Activated naive CD4-positive, alpha-beta T cell treated with anti-CD3 and anti-CD28 coated beads for 36 hours (primary cell): ENCODE measurements around the gene GALNT13. TPM values are rescaled to one million over a fixed set of nuclear protein-coding genes. Genes with fewer than 3 reads are reported as not detected.

Experiments used
- CTCF ChIA-PET: fragments of 350-600 bp; sonication (Branson Sonifier 250); formaldehyde crosslinking; loops from one replicate; lab custom pipeline; 2021; ENCODE audit warnings: antibody characterized with exemption; lab: Charles Lee
- DNase-seq: peaks from one replicate; pipeline ENCODE4 v3.0.0-alpha.2; 2020
- H3K27ac Mint-ChIP-seq: one replicate; pipeline ENCODE4 v1.8.0; 2021; ENCODE audit warnings: mild to moderate bottlenecking, mixed read lengths
- H3K27me3 Mint-ChIP-seq: one replicate; pipeline ENCODE4 v1.8.0; 2021; ENCODE audit warnings: low read depth, mixed read lengths
- H3K36me3 Mint-ChIP-seq: one replicate; pipeline ENCODE4 v1.8.0; 2021; ENCODE audit warnings: low read depth, mixed read lengths
- H3K4me1 Mint-ChIP-seq: one replicate; pipeline ENCODE4 v1.8.0; 2021; ENCODE audit warnings: low read depth, mixed read lengths
- H3K4me3 Mint-ChIP-seq: one replicate; pipeline ENCODE4 v1.8.0; 2021; ENCODE audit warnings: mild to moderate bottlenecking, moderate library complexity, mixed read lengths
- H3K9me3 Mint-ChIP-seq: one replicate; pipeline ENCODE4 v1.8.0; 2021; ENCODE audit warnings: mixed read lengths
- intact Hi-C: fragments of 100-400 bp; cut with micrococcal nuclease; formaldehyde crosslinking; loops from one replicate; pipeline ENCODE4 v1.15.1; 2023
- total RNA-seq, 2 experiments: library from RNA; stranded (reverse); gene quantifications; one replicate each; pipeline ENCODE4 v1.2.3, GENCODE V29; 2021

Gene GALNT13
- total RNA-seq, 2 experiments from 2014 or later: not detected

DNA sequence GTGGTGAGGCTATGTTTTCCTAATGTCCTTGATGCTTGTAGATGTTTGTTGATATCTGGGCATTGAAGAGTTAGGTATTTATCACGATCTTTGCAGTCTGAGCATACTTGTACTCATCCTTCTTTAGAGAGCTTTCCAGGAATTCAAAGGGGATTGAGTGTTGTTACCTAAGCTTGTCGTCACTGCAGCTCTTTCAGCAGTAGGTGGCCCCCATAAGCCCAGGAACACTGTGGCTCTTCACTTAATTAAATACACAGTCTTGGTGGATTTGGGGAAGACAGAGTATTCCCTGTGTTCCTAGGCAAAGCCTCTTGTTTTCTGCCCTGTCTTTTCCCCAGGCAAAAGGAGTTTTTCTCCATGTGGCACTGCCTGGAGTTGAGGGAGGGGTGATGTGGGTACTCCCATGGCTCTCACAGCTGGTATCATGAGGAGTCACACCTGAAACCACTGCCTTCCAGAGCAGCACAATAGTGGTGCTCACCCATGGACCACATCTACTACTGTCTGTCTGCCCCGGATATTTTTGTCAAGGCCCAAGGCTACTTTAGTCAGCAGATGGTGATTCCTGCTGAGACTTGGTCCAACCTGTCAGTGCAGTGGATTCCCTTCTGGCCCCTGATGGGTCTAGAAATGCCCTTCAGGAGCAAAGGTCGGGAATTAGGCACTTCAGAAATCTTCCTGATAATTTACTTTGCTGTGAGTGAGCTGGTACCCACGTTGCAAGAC lies 95.7 kb downstream of the GALNT13 start:
- H3K4me1 Mint-ChIP-seq: no peaks in the 10 kb centered on the region
- CTCF ChIA-PET: no interaction called here
- intact Hi-C loops: no loop called here
- peaks cover 6% of the 10 kb centered on the region for H3K9me3 Mint-ChIP-seq
- H3K27me3 Mint-ChIP-seq: no peaks in the 10 kb centered on the region
- H3K4me3 Mint-ChIP-seq: no peak overlapping the region
- no peak overlapping the region for H3K27ac Mint-ChIP-seq
- no peaks in the 10 kb centered on the region for H3K36me3 Mint-ChIP-seq
- no peak for DNase-seq

DNA sequence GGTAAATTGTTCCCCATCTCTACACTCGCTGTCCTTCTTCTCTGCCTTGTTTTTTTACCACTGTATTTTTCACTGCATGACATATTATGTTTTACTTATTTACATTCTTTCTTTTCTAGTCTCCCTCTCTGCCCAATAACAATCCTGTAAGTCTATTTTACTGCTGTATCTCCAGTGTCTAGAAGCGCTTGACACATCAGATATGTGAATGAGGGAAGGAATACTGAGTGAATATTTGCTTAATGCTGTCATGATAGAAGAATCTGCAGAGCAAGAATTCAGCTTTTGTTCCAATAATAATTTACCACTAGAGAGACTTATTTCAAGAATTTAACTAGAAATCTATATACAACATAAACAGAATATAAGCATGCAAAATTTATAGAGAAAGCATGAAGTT lies 99.5 kb downstream of the GALNT13 start:
- Mint-ChIP-seq H3K9me3 (peaks cover 7% of the 10 kb centered on the region), H3K4me3 (no peak overlapping the region), H3K36me3 (no peaks in the 10 kb centered on the region), H3K27ac (no peak overlapping the region), H3K4me1 (no peaks in the 10 kb centered on the region), H3K27me3 (no peaks in the 10 kb centered on the region)
- CTCF ChIA-PET: no interaction called here
- intact Hi-C loops: no loop called here
- no peak for DNase-seq

DNA sequence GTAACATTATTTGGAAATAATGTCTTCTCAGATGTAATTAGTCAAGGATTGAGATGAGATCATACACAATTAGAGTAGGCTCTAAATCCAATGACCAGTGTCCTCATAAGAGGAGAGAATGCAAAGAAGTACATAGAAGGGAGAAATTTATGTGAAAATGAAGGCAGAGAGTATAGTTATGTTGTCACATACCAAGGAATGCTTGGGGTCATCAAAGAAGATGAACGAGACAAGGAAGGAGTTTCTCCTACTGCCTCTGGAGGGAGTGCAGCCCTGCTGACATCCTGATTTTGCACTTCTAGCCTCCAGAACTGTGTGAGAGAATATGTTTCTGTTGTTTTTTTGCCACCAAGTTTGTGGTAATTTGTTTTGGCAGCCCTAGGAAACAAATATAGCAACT lies 100.1 kb downstream of the GALNT13 start:
- Mint-ChIP-seq H3K9me3 (peaks cover 6% of the 10 kb centered on the region), H3K36me3 (no peaks in the 10 kb centered on the region), H3K4me3 (no peak overlapping the region), H3K27me3 (no peaks in the 10 kb centered on the region), H3K27ac (no peak overlapping the region), H3K4me1 (no peaks in the 10 kb centered on the region)
- CTCF ChIA-PET: no interaction called here
- no peak for DNase-seq
- intact Hi-C loops: no loop called here

DNA sequence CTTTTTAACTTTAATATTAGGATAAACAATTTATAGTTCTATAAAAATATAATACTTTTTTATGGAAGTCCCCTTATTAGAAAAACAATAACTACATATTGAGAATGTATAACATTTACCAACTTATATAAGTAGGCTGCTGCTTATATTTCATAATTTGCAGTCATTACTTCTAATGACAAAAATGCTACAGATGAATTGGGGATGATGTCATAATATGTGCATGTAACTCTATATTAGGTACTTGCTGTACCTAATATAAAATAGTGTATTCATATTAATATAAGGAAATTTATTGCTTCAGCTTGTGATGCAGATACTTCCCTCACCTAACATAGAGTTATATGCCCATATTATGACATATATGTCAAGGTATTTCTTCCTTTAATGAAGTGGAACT lies 100.7 kb downstream of the GALNT13 start:
- Mint-ChIP-seq H3K27ac (no peak overlapping the region), H3K4me1 (no peaks in the 10 kb centered on the region), H3K9me3 (peaks cover 9% of the 10 kb centered on the region), H3K36me3 (no peaks in the 10 kb centered on the region), H3K4me3 (no peak overlapping the region), H3K27me3 (no peaks in the 10 kb centered on the region)
- DNase-seq: no peak
- CTCF ChIA-PET: no interaction called here
- intact Hi-C loops: no loop called here

DNA sequence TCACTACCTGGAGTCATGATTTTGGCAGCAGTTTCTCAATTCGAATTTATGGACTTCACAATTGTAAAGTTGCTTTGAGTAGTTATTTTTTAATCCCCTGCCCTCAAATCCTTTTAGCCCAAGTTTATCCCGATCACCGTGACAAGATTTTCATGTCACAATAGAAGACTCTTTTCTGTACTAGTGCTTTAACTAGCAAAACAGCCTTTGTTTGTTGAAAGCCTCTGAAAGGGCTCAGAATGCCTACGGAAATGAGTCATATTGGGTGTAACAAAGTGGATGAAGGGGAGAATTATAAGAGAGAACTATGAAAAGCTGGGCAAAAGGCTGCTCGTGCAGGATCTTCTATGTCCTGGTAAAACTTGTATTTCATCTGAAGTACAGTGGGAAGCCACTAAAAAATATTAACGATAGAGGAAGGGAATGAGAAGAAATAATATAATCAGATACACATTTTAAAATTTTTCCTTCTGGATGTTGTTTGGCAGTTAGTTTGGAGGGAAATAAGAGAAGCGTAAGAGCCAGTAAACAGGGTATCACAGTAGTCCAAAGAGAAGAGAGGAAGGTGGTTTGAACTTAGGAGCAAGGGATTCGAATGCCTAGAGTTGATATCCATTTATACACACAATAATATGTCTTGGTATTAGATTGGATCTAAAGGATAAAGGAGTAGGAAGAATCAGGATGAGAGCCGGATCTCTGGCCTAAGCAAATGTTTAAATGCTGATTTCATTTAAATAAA lies 114.9 kb downstream of the GALNT13 start:
- H3K27me3 Mint-ChIP-seq: no peaks in the 10 kb centered on the region
- intact Hi-C loops: no loop called here
- DNase-seq: no peak

DNA sequence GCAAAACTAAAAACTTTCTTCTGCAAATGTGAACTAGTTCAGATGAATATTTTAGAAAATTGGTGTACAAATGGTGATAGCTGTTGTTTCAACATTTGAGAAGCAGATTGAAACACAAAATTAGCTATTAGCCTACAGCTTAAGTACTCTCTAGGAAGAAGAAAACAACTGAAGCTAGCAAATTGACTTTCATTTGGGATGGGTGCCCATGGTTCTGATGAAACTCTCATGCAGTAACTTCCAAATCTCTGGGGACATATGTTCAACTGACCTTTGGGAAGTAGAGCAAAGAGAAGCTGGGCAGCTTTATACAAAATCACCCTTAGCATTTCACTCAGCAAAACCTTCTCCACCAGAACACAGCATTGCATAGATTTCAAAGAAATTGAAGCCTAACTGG lies 119.0 kb downstream of the GALNT13 start:
- Mint-ChIP-seq H3K27ac (no peak overlapping the region), H3K4me1 (no peaks in the 10 kb centered on the region), H3K27me3 (no peaks in the 10 kb centered on the region), H3K4me3 (no peak overlapping the region), H3K9me3 (peaks cover 10% of the 10 kb centered on the region), H3K36me3 (no peaks in the 10 kb centered on the region)
- CTCF ChIA-PET: no interaction called here
- no peak for DNase-seq
- intact Hi-C loops: no loop called here

More for the DNA sequence above, 114.9 kb downstream of the GALNT13 start:
- Mint-ChIP-seq H3K27ac (no peak overlapping the region), H3K9me3 (peaks cover 4% of the 10 kb centered on the region), H3K36me3 (no peaks in the 10 kb centered on the region), H3K4me3 (no peak overlapping the region), H3K4me1 (no peaks in the 10 kb centered on the region)
- CTCF ChIA-PET: no interaction called here

DNA sequence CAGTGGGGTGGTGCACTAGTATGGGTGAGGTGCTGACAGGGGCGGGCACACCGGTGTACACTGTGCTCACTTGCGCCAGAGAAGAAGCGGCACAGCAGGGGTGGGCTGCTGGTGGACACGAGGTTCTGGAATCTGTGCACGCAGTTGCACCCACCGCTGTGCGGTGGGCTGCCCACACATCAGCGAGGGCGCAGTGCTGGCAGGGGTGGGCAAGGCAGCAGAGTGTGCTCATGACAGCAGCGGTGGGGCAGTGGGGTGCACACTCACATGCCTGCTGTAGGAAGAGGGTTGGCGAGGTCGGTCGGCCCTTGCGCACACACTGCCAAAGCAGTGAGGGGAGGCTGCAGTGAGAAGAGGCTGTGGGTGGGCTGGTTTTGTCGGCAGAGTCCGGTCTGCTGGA lies 141.8 kb downstream of the GALNT13 start:
- H3K9me3 Mint-ChIP-seq: peaks cover 19% of the 10 kb centered on the region
- CTCF ChIA-PET: no interaction called here
- no peak overlapping the region for H3K4me3 Mint-ChIP-seq
- no peaks in the 10 kb centered on the region for H3K27me3 Mint-ChIP-seq
- no peaks in the 10 kb centered on the region for H3K36me3 Mint-ChIP-seq
- no peak for DNase-seq
- intact Hi-C loops: no loop called here
- no peak overlapping the region for H3K27ac Mint-ChIP-seq
- H3K4me1 Mint-ChIP-seq: no peaks in the 10 kb centered on the region

DNA sequence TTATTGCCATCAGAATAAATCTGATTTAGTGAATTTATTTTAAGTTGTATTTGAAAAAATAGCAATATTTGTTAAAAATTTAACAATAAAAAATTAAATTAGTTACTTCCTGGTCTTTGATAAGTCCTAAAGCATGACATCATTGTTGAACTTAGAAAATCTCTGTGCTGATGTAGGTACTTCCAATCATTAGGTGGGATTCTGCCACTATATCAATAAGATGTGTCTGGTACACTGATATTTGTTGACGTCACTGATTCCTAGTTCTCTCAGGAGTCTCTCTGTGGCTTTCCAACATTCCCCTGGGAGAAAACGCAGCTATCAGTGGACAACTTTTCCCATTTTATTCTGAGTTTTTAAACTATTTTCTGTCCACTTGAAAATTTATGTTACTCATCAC lies 143.5 kb downstream of the GALNT13 start:
- DNase-seq: no peak
- Mint-ChIP-seq H3K4me1 (no peaks in the 10 kb centered on the region), H3K27ac (no peak overlapping the region), H3K27me3 (no peaks in the 10 kb centered on the region), H3K36me3 (no peaks in the 10 kb centered on the region), H3K4me3 (no peak overlapping the region), H3K9me3 (peaks cover 16% of the 10 kb centered on the region)
- intact Hi-C loops: no loop called here
- CTCF ChIA-PET: no interaction called here

DNA sequence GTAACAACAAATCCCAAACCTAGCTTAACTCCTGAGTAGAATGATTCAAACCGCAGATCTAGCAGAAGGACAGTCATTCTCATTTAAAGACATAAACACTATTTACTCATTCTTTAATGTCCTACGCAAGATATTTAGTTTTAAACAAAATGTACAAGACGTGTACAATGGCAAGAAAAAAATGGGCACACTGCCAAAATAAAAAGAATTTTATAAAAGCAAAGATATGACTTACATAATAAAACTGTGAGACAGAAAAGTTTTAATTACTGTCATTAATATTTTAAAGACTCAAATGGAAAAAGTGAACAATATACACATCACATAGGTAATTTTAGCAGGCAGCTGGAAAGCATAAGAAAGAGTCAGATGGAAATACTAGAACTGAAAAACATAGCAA lies 157.8 kb downstream of the GALNT13 start:
- intact Hi-C loops: no loop called here
- CTCF ChIA-PET: no interaction called here
- DNase-seq: no peak
- no peaks in the 10 kb centered on the region for H3K27me3 Mint-ChIP-seq
- H3K36me3 Mint-ChIP-seq: no peaks in the 10 kb centered on the region
- H3K27ac Mint-ChIP-seq: no peak overlapping the region
- H3K9me3 Mint-ChIP-seq: peaks cover 9% of the 10 kb centered on the region
- no peaks in the 10 kb centered on the region for H3K4me1 Mint-ChIP-seq
- H3K4me3 Mint-ChIP-seq: no peak overlapping the region

DNA sequence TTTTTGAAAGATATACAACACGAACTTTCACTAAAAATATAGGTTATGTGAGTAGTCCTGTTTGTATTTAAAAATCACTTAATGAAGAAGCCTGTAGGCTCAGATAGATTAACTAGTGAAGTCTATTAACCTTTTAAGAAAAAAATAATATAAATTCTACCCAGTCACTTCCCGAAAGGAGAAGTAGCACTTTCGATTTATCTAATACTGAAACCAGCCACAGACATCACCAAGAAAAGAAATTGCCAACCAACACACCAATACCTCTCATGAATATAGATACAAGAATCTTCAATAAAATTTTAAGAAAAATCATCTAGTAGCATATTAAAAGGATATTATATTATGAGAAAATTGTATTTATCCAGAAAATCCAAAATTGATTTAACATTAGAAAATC lies 160.5 kb downstream of the GALNT13 start:
- Mint-ChIP-seq H3K4me1 (no peaks in the 10 kb centered on the region), H3K9me3 (peaks cover 8% of the 10 kb centered on the region), H3K27ac (no peak overlapping the region), H3K36me3 (no peaks in the 10 kb centered on the region), H3K4me3 (no peak overlapping the region), H3K27me3 (no peaks in the 10 kb centered on the region)
- intact Hi-C loops: no loop called here
- no peak for DNase-seq
- CTCF ChIA-PET: no interaction called here

DNA sequence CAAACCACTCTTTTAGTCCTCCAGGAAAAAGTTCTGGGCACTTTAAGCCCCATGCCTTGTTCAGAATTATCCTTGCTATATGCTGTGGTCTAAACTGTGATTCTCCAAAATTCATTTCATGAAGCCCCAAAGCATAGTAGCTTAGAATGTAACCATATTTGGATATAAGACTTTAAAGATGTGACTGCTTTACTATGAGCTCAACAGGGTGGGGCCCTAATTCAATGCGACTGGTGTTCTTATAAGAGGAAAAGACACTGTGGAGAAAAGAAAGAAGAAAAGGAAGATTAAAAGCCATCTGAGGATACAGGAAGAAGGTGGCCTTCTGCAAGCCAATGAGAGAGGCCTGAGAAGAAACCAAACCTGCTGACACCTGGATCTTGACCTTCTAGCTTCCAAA lies 174.8 kb downstream of the GALNT13 start:
- peaks cover 10% of the 10 kb centered on the region for H3K9me3 Mint-ChIP-seq
- H3K4me3 Mint-ChIP-seq: no peak overlapping the region
- intact Hi-C loops: no loop called here
- H3K4me1 Mint-ChIP-seq: no peaks in the 10 kb centered on the region
- no peaks in the 10 kb centered on the region for H3K27me3 Mint-ChIP-seq
- no peak for DNase-seq
- H3K36me3 Mint-ChIP-seq: no peaks in the 10 kb centered on the region
- CTCF ChIA-PET: no interaction called here
- no peak overlapping the region for H3K27ac Mint-ChIP-seq

DNA sequence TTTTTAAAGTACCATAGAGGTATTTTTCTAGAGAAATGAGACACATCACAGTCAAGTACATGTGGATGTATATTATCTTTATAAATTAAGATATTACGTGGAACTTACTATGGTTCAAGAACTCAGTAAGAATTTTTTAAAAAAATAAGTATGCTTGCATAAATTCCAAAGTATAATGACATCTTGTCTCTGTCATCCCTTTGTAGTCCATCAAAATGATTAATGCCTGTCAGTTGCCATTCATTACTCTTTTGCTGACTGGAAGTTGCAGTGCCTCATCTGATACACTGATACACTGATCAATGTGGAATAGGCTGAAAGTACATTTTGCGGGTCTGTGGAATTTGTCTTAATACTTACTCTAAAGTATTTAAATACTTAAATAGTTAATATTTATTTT lies 177.2 kb downstream of the GALNT13 start:
- intact Hi-C loops: no loop called here
- DNase-seq: no peak

DNA sequence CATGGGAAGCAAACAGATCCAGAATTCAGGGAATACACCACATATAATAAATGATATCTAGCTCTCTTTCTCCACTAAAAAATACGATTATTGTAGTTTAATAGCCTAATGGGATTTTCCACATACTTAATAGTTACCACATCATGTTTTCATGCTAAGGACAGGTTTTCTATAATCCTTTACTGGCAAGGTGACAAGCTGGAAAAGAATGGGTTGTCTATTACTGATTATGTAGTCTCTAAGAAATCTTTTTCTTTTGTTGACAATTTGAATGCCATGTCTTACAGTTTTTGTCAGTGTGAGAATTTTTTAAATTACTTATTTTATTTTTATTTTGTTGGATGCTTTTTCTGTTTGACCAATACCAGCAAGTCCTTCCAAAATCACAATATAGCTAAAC lies 177.8 kb downstream of the GALNT13 start:
- intact Hi-C loops: no loop called here
- no peaks in the 10 kb centered on the region for H3K36me3 Mint-ChIP-seq
- CTCF ChIA-PET: no interaction called here
- no peaks in the 10 kb centered on the region for H3K4me1 Mint-ChIP-seq
- no peak for DNase-seq
- no peak overlapping the region for H3K4me3 Mint-ChIP-seq
- no peak overlapping the region for H3K27ac Mint-ChIP-seq
- H3K9me3 Mint-ChIP-seq: peaks cover 3% of the 10 kb centered on the region
- no peaks in the 10 kb centered on the region for H3K27me3 Mint-ChIP-seq

More for the DNA sequence above, 177.2 kb downstream of the GALNT13 start:
- no peak overlapping the region for H3K27ac Mint-ChIP-seq
- H3K4me1 Mint-ChIP-seq: no peaks in the 10 kb centered on the region
- no peak overlapping the region for H3K4me3 Mint-ChIP-seq
- peaks cover 6% of the 10 kb centered on the region for H3K9me3 Mint-ChIP-seq
- no peaks in the 10 kb centered on the region for H3K36me3 Mint-ChIP-seq
- CTCF ChIA-PET: no interaction called here
- H3K27me3 Mint-ChIP-seq: no peaks in the 10 kb centered on the region
